ENCODE measurements around the gene C1QTNF1. TPM values are rescaled to one million over a fixed set of nuclear protein-coding genes. Genes with fewer than 3 reads are reported as not detected.
"Not testable (repeated sequence)": the region's sequence is repeated elsewhere in the genome, so short reads cannot be mapped to it uniquely, and the experiment has no call there.

C1QTNF1 gene
- total RNA-seq, 1 donor from 2014 or later, result not detected

GRCh38 chr17:79005063-79005861 lies 18.7 kb upstream of the C1QTNF1 start:
- intact Hi-C loops (cut with micrococcal nuclease), result no loop called here

DNA sequence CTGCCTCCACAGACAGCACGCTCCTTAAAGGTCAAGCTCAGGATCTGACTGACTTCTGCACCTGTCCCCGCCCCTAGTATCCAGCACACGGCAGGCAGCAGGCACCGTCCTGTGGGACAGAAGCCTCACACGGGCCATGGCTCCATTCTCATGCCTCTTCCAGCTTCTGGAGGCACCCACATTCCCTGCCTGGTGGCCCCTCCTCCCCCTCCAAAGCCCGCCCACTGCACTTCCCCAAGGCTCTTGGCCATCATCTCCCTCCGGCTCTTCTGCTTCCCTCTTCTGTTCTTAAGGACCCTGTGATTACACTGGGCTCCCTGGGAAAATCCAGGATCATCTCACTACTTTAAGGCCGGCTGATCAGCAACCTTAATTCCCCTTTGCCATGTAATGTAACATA lies 17.9 kb upstream of the C1QTNF1 start:
- intact Hi-C loops (cut with micrococcal nuclease), result no loop called here

DNA sequence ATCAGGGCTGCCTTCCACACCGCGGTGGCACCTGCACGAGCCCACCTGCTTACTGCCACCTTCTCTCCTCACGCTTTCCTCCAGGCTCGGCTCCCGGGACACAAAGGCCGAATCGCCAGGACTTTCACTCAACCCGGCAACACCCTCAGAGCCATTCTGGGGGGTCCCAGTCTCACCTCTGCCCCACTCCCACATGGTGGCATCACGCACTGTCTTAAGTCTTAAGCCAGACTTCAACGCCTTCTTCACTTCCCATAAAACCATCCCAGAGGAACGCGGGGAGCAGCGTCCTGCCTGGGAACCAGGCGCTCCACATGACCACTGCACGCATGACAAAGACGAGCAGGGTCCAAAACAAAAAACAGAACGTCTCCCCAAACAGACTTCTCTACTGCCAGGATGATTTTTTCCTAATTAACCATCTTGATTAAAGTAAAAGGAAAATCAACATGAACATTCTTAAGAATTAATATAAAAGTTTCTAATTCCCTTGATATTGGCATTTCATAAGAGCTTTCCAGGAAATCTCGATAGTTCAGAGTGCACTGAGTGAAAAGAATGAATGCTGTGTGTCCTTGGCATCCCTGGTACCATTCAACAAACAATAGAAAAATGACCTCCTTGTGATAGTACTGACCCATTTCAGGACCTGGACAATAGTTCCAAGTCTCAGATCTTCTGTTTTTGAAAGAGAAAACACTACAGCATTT lies 17.0 kb upstream of the C1QTNF1 start:
- intact Hi-C loops (cut with micrococcal nuclease), result no loop called here

GRCh38 chr17:79007504-79008381 lies 16.2 kb upstream of the C1QTNF1 start:
- intact Hi-C loops (cut with micrococcal nuclease), result no loop called here

DNA sequence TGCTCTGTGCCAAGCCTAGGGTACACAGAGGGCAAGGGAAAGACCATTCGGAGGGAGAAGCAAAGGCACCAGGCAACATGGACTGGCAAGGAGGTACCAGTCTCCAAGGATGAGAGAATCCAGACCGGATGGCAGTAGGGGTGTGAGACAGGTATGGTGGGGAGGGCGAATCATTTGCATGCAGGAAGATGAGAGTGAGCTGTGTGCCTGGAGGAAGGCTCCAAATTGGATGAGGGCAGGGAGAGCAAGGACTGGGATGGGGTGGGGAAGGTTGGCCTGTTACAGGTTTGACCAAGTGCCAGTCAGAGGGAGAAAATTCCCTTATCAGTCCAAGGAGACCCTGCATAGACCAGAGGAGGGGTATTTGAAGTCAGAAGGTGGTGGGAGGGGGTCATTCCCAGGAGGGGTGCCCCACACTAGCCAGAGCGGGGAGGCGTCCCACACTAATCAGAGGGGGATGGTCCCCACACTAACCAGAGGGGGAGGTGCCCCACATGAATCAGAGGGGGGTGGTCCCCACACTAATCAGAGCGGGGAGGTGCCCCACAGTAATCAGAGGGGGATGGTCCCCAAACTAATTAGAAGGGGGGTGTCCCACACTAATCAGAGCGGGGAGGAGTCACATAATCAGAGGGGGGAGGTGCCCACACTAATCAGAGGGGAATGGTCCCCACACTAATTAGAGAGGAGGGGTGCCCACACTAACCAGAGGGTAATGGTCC lies 15.1 kb upstream of the C1QTNF1 start:
- intact Hi-C loops (cut with micrococcal nuclease), result loop anchor here (1.0 kb wide), 1 partner anchor 66 kb away; no protein-coding TSS in a partner anchor

- intact Hi-C loops (cut with micrococcal nuclease), result loop anchor here (1.0 kb wide), 1 partner anchor 66 kb away; no protein-coding TSS in a partner anchor
Observed at GRCh38 chr17:79009397-79010303, 14.3 kb upstream of the C1QTNF1 start, which contains the start of gene CANT1. CANT1 (minus strand) TSS chr17:79009764; CDS start chr17:78997622, 12,142 bp downstream.

GRCh38 chr17:79010304-79010646 lies 13.7 kb upstream of the C1QTNF1 start:
- intact Hi-C loops (cut with micrococcal nuclease), result no loop called here

DNA sequence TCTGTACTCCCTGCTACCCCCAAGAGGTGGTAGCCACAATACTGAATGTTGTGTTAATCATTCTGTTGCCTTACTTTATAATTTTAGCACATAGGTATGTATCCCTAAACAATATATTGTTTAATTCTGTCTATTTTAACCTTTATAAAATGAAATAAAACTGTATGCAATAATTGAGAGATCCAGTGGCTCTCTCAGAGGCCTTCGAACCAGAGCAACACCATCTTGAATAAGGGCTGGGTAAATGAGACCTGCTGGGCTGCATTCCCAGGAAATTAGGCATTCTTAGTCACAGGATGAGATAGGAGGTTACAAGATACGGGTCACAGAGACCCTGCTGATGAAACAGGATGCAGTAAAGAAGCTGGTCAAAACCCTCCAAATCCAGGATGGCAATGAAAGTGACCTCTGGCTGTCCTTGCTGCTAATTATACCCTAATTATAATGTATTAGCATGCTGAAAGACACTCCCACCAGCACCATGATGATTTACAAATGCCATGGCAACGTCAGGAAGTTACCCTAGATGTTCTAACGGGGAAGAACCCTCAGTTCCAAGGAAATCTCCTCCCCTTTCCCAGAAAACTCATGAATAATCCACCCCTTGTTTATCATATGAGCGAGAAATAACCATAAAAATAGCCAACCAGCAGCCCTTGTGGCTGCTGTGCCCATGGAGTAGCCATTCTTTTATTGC lies 12.4 kb upstream of the C1QTNF1 start:
- intact Hi-C loops (cut with micrococcal nuclease), result no loop called here

- intact Hi-C loops (cut with micrococcal nuclease), result no loop called here
Observed at GRCh38 chr17:79012563-79013134, 11.3 kb upstream of the C1QTNF1 start.

GRCh38 chr17:79014158-79014758 lies 9.7 kb upstream of the C1QTNF1 start:
- intact Hi-C loops (cut with micrococcal nuclease), result no loop called here

GRCh38 chr17:79017546-79018369 lies 6.2 kb upstream of the C1QTNF1 start:
- intact Hi-C loops (cut with micrococcal nuclease), result no loop called here

DNA sequence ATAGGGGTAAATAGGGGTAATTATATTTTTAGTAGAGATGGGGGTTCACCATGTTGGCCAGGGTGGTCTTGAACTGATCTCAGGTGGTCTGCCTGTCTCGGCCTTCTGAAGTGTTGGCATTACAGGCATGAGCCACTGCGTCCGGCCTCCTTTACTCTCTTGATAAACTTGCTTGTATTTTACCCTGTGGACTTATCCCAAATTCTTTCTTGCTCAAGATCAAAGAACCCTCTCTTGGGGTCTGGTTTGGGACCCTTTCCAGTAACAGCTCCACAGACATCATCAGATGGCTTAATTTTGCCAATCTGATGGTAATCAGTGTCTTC lies 5.6 kb upstream of the C1QTNF1 start:
- intact Hi-C loops (cut with micrococcal nuclease), result no loop called here

- intact Hi-C loops (cut with micrococcal nuclease), result loop anchor here (1.0 kb wide), 1 partner anchor 23 kb away; no protein-coding TSS in a partner anchor
Observed at GRCh38 chr17:79019261-79019631, 4.7 kb upstream of the C1QTNF1 start.

DNA sequence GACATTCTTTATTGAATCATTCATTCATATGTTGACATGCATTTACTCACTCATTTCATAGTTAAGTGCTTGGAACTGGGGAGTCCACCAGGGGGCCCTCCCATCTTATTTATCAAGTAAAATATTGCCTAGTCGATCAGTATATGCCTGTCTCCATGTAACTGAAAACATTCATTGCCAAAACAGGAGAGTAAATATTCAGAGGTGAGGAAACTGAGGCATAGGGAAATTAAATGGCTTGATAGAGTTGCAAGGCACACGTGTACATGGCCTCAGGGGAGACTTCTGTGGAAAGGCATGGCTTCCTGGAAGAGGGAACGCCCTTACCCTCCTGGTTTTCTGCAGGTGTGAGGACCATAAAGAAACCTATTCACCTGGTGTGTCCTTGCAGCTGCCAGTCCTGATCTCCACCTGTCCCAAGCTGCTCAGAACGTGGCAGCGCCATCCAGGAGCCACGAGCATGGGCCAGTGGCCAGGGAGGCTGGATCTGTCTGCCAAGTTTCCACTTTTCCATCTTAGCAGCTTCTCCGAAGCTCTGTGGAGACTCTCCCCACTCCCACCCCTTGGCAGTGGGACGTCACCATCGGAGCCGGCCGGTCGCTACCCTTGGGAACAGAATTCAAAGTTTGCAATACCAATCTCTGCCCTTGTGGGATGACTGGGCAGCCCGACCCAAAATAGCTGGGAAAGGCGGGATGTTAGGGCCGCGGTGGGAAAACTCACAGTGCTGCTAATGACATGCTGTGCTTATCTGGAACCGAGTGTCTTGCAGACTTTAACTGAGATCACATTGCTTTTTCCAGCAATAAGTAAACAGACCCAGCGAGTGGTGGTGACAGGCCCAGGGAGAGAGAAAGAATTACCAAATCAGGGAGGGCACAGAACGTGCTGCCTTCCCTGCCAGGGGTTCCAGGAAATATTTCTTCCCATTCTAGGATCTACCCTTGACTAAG lies 4.1 kb upstream of the C1QTNF1 start:
- intact Hi-C loops (cut with micrococcal nuclease), result loop anchor here (1.0 kb wide), 1 partner anchor 22 kb away; no protein-coding TSS in a partner anchor

- intact Hi-C loops (cut with micrococcal nuclease), result no loop called here
Observed at GRCh38 chr17:79020631-79021301, 3.2 kb upstream of the C1QTNF1 start.

GRCh38 chr17:79021929-79022328 lies 2.0 kb upstream of the C1QTNF1 start:
- intact Hi-C loops (cut with micrococcal nuclease), result not testable (repeated sequence)
